Nephron progenitor cell (in vitro differentiated cells): Measurements from ENCODE around the gene TMEM178B.

Experiments used
- DNase-seq: peaks from one replicate; pipeline ENCODE4 v3.0.0; 2021
- H3K27ac Mint-ChIP-seq: 2 replicates; pipeline ENCODE4 v1.8.0; 2021; ENCODE audit warnings: mild to moderate bottlenecking, moderate library complexity, mixed read lengths
- H3K27me3 Mint-ChIP-seq: 2 replicates; pipeline ENCODE4 v1.8.0; 2021; ENCODE audit warnings: mild to moderate bottlenecking, low read depth, mixed read lengths; ENCODE audit not compliant: poor library complexity
- H3K36me3 Mint-ChIP-seq: 2 replicates; pipeline ENCODE4 v1.8.0; 2021; ENCODE audit warnings: low read depth, mixed read lengths
- H3K4me1 Mint-ChIP-seq: 2 replicates; pipeline ENCODE4 v1.8.0; 2021; ENCODE audit warnings: mixed read lengths
- H3K4me3 Mint-ChIP-seq: 2 replicates; pipeline ENCODE4 v1.8.0; 2021; ENCODE audit warnings: mild to moderate bottlenecking, moderate library complexity, mixed read lengths
- H3K9me3 Mint-ChIP-seq: 2 replicates; pipeline ENCODE4 v1.8.0; 2021; ENCODE audit warnings: mild to moderate bottlenecking, moderate library complexity, mixed read lengths
- TF ChIP-seq, protein P1 (sequence below): fragments of 200-600 bp; sonication (generic); IDR thresholded peaks from 2 replicates; pipeline ENCODE4 v1.5.0; 2021; ENCODE audit warnings: antibody characterized with exemption

Gene TMEM178B

DNA sequence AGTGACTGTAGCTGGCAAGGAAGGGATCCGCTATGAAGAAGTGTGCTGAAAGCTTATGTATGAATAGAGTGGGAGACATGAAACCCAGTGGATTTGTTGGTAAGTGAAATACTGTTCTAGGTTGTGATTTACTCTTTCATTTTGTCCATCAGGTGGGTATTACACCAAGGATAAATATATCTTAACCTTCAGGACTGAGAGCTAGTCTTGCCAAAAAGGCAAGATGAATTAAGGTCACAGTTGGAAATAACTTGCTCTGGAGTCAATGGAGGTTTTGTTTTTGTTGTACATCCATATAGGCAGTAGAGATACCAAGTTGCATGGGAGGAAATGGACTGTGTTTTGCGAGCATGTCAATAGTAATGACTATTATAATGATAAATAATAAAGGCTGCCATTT lies 190.6 kb downstream of the TMEM178B start:
- no peak overlapping the region for H3K4me3 Mint-ChIP-seq
- peaks cover 13% of the 10 kb centered on the region for H3K27me3 Mint-ChIP-seq
- no peak overlapping the region for H3K27ac Mint-ChIP-seq
- H3K4me1 Mint-ChIP-seq, result no peaks in the 10 kb centered on the region
- H3K36me3 Mint-ChIP-seq, result no peaks in the 10 kb centered on the region
- H3K9me3 Mint-ChIP-seq, result peaks cover 7% of the 10 kb centered on the region
- TF ChIP-seq, protein P1, sequence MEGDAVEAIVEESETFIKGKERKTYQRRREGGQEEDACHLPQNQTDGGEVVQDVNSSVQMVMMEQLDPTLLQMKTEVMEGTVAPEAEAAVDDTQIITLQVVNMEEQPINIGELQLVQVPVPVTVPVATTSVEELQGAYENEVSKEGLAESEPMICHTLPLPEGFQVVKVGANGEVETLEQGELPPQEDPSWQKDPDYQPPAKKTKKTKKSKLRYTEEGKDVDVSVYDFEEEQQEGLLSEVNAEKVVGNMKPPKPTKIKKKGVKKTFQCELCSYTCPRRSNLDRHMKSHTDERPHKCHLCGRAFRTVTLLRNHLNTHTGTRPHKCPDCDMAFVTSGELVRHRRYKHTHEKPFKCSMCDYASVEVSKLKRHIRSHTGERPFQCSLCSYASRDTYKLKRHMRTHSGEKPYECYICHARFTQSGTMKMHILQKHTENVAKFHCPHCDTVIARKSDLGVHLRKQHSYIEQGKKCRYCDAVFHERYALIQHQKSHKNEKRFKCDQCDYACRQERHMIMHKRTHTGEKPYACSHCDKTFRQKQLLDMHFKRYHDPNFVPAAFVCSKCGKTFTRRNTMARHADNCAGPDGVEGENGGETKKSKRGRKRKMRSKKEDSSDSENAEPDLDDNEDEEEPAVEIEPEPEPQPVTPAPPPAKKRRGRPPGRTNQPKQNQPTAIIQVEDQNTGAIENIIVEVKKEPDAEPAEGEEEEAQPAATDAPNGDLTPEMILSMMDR, result no peak
- no peak for DNase-seq

DNA sequence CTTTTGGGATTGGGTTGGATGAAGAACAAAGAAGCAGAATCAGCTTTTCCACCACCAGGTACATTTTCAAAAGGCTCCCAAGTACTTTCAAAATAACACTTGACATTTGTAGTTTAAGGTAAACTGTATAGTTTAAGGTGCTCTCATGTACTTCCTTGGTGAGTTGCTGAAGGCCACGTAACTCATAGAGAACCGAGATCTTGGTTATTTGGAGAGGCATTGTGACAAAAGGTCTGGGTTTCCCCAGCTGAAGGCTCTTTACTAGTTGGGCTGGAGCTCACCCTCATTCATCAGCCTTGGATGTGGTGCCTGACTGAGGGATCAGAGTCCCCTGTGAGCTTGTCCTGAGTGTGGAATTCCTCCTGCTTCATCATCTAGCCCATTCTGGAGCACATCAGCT lies 191.8 kb downstream of the TMEM178B start:
- H3K27ac Mint-ChIP-seq, result no peak overlapping the region
- peaks cover 15% of the 10 kb centered on the region for H3K27me3 Mint-ChIP-seq
- H3K4me3 Mint-ChIP-seq, result no peak overlapping the region
- no peaks in the 10 kb centered on the region for H3K36me3 Mint-ChIP-seq
- no peak for DNase-seq
- no peaks in the 10 kb centered on the region for H3K9me3 Mint-ChIP-seq
- no peaks in the 10 kb centered on the region for H3K4me1 Mint-ChIP-seq
- TF ChIP-seq, protein P1, result no peak

DNA sequence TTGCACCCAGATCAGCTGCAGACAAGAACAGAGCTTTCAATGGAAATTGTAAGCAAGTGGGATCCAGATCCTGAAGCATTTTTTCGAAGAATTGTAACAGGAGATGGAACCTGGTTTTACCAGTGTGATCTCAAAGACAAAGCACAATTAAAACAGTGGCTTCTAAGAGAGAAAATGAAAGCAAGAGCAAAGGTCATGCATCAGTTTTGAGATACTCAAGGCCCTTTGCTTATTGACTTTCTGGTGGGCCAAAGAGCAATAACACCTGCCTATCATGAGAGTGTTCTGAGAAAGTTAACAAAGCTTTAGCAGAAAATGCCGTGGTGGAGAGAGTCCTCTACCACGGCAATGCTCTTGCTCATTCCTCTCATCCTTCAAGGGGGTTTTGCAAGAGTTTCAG lies 194.8 kb downstream of the TMEM178B start:
- TF ChIP-seq, protein P1, result no peak
- H3K36me3 Mint-ChIP-seq, result no peaks in the 10 kb centered on the region
- H3K9me3 Mint-ChIP-seq, result no peaks in the 10 kb centered on the region
- no peaks in the 10 kb centered on the region for H3K4me1 Mint-ChIP-seq
- H3K4me3 Mint-ChIP-seq, result no peak overlapping the region
- no peak for DNase-seq
- peaks cover 7% of the 10 kb centered on the region for H3K27me3 Mint-ChIP-seq
- no peak overlapping the region for H3K27ac Mint-ChIP-seq

DNA sequence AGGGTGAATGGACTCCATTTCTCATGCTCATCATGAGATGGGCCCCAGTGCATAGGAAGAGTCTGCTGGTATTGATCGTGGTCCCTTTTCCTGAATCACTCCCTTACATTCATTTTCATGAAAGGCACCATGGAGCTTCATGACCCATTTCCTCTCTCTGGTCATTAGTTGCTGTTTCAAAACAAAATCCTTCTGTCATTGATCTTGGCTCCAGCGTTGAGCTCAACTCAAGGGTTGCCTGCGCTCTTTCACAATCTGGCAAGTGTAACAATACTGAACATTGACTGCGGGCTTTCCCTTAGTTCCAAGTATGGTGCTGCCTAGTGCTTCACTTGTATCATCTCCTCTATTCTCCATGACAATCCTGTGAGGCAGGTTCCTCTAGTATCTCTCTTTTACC lies 197.6 kb downstream of the TMEM178B start:
- no peaks in the 10 kb centered on the region for H3K36me3 Mint-ChIP-seq
- DNase-seq, result no peak
- H3K27me3 Mint-ChIP-seq, result peaks cover 6% of the 10 kb centered on the region
- no peak overlapping the region for H3K27ac Mint-ChIP-seq
- TF ChIP-seq, protein P1, result no peak
- H3K4me3 Mint-ChIP-seq, result no peak overlapping the region
- no peaks in the 10 kb centered on the region for H3K9me3 Mint-ChIP-seq
- no peaks in the 10 kb centered on the region for H3K4me1 Mint-ChIP-seq

DNA sequence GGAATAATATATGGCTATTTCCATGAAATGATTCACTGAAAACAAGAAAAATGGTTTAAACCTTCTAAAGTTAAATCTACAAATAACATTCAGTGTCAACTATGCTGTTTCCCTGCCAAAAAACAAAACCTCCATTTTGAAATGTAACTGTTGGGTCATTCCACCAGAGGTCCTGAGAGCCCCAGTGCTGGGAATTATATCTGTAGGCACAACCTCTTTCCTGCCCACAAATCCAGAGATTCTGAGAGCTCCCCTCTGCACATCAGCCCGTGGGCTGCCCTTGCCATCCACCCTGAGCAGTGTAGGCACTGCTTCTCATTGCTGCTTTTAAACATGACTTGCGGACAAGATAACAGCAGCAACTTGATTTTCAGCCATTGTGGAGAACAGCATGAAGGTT lies 198.6 kb downstream of the TMEM178B start:
- Mint-ChIP-seq H3K27me3 (peaks cover 6% of the 10 kb centered on the region), H3K4me3 (no peak overlapping the region), H3K9me3 (no peaks in the 10 kb centered on the region), H3K27ac (no peak overlapping the region), H3K36me3 (no peaks in the 10 kb centered on the region), H3K4me1 (no peaks in the 10 kb centered on the region)
- TF ChIP-seq, protein P1, result no peak
- no peak for DNase-seq

DNA sequence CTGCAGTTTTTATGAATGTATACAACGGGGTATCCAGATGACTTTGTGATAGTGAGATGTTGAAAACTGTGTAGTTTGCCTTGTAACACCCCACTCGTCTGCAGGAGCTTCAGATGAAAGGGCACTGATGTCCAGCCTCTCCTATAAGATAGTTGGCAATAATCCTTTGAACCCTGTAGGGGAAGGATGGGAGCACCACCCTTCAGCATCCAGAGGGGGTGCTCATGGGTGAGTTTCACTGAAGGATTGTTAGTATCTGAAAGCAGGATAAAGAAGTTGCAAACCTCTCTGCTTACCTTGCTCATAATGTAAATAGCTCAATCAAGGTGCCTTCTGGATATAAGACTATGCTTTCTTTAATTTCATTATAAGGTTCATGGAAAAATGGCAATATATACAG lies 201.5 kb downstream of the TMEM178B start:
- TF ChIP-seq, protein P1, result no peak
- no peak for DNase-seq
- Mint-ChIP-seq H3K4me1 (no peaks in the 10 kb centered on the region), H3K36me3 (no peaks in the 10 kb centered on the region), H3K9me3 (no peaks in the 10 kb centered on the region), H3K27me3 (peaks cover 11% of the 10 kb centered on the region), H3K27ac (no peak overlapping the region), H3K4me3 (no peak overlapping the region)
